NCI-H2081 treated with DMSO at 0.1 percent for 48 hours (cell line): ENCODE results near the gene PBX2.
"Not testable (repeated sequence)": the region's sequence is repeated elsewhere in the genome, so short reads cannot be mapped to it uniquely, and the experiment has no call there.

Source experiments
- DNase-seq: peaks from one replicate; lab custom pipeline; 2025; lab: John Stamatoyannopoulos, UW

PBX2 gene

DNA sequence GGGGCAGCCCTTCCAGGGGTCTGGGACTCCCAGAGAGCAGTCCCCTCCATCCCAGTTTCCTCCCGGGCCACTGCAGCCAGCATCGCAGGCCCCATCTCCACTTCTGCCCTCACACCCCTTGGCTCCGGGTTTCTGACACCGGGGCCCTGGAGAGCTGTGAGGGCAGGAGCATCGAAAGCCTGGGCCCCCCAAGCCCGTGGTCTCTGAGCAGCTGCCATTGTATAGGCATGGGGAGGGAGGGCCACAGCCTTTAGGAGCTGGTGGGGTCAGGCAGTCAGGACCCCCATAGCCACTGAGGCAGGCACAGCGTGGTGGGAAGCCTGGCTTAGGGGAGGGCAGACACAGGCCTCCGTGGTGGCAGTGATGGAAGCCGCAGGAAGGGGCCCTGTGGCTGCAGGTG, 12.2 kb upstream of the PBX2 start:
- no peak for DNase-seq

DNA sequence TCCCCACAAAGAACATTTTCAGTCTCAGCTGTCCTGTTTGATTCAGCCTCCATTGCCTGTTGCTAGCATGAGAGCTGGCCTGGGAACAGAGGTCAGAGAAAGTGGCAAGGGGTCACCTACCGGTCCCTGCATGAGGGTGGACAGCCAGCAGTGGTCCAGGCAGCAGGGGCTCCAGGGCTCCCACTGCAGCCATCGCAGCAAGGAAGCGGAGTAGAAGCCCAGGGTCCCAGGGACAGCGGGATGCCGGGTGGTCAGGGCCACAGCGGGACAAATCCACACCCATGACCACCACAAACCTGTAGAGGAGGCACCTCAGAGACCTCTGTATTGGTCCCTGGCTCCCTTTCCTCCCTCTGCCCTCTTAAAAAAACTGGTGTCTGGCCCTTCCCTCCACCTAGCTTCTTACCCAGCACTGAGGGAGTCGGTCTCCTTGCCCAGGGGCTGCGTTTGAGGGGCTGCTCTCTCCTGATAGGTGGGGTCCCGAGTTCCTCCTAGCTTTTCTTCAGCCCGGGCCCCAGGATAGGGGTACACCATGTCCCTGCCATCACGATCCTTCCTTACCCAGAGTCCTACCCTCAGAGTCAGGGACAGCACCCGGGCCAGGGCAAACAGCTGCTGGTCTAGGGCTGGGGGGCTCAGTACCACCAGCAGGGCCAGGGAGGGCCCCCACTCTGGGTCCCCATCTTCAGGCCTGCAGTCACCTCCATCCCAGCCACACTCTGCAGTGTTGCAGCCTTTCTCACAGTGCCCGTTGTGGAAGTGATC, 10.9 kb upstream of the PBX2 start:
- no peak for DNase-seq

DNA sequence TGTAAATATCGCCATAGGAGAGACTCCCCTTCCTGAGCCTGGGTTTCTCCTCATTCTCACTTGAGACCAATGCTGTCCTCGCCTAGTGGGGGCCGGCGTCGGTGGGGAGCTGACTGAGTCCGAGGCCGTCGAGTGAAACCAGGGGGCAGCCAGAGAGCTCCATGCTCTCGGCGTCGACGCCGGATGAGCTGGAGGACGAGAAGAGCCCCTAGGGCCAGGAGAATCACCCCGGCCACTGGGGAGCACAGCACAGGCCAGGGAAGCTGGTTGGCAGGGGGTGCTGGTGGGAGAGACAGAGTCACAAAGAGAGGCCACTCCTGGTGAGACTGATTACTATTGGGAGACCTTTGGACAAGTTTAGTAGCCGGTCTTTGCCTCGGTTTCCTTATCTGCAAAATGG, 8.9 kb upstream of the PBX2 start:
- DNase-seq: no peak

DNA sequence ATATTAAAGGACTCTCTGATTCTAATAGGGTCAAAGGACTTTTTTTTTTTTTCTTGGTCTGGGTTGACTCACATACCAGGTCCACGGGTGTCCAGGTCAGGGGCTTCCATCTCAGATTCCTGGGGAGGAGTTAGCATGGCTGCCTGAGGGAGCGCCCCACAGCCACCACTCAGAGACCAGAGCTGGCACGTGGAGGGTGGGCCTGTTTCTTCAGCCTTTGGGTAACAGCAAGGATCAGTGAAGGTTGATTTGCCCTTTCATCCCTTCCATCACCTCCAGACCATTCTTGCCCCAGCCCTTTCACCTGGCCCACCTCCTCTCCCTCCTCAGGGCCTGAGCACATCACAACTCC, 8.3 kb upstream of the PBX2 start:
- no peak for DNase-seq

DNA sequence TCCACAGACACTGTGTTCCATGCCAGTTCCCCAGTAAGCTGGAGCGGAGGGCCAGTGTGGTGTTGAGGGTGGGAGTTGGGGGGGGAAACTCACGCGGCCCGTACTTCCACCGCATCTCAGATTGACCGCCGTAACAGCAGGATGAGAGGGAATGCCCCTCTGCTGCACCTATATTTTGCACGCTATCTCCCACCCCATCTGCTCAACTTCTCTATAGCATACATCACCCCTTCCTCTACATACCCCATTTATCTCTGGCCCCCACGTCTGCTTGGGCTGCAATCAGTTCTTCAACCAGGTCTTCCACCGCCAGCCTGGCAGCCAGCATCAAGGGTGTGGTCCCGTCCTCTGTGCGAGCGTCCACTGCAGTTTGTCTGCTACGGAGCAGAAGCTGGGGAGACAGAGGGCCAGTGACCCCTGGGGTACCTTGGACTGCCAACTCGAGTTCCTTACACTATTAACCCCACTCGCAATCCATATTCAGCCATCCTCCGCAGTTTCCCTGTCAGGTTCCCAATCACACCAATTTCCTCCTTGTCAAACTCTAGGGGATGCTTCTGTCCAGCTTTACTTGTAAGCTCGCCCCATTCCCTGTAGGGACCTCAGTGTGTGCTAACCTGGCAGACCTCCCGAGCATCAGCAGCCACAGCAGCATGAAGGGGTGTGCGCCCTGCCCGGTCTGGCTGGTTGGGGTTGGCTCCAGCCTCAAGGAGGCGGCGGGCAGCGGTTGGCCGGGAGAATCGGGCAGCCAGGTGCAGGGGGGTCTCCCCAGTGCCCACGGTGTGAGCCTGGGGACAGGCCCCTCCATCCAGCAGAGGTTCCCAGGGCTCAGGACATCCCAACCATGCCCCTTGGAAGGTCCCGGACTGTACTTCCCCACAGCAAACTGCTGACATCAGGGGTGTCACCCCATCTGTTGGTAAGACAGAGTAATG, 6.9 kb upstream of the PBX2 start:
- no peak for DNase-seq

DNA sequence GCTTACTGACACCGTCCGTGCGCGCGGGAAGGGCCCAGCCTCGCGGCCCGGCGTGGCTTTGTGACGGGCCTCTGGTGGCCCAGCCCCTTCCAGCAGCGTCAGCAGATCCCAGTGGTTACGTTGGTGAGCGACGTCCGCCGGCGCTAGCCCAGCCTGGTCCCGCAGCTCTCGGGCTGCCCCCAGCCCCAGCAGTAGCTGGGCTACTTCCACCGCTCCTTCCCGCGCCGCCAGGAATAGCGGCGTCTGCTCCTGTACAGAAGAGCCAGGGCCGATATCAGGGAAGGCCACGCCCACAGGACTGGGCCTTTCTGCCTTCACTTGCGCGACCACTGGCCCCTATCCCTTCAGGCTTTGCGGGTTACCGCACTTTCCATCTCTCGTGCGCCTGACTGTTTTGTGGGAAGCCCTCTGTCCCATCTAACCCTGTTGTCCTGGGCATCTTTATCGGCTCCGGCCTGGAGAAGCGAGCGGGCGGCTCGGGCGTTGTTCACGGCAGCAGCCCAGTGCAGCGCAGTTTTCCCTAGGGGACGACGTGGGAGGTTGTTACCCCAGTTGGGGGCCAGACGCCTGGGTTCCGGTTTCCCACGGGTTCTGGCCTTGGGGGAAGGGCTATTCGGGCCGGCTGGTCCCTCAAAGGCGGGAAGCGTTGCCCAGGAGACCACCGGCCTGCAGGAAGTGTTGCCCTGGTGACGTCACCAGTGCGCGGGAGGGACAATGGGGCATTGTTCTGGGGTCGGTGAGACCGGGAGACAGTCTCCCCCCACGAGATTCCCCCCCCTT, 6.1 kb upstream of the PBX2 start:
- DNase-seq: no peak

DNA sequence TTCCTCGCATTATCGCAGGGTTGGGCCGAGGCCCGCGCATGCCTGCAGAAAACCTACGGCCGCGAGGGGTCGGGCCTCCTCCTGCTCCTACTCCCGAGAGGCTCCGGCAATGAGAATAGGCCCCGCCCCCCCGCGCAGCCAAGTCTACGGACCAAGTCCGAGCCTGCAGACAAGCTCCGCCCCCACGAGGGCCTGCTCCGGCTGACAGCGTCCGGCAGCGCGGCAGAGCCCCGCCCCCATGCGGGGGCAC, 5.6 kb upstream of the PBX2 start:
- peak; percentile 91 for DNase-seq

DNA sequence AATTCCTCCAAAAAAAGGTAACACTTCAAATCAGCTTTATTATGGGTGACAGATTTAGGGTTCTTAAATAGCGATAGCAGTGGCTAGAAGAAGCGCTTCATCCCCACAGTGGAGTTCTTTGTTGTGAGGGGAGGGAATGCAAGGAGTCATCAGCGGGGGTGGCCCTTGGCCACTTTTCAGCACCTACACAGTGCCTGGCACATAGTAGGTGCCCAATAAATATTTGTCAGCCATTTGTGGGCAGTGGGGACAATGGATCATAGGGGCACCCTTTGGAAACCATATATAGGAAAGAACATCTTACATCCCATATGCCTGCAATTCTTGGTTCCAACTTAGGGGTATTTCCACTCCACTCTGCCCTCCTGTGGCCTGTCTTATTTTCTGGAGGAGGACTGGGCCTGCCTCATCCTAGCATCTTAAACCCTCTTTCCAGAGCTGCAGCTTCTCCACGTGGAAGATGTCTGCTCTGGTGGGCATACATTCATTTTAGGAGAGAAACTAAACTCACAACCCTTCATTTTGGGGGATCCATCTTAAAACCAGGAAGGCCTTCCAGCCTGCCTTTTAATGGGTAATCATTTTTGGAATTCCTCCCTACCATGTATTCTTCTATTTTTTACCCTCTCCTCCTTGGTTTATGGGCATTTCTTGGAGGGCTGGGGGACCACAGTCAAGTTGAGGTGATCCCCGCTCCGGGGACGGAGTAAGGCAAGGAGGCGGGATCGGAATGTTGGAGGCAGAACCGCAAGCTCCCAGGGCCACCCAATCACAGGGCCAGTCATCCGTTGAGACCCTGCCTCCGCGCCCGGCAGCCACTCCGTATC, 5.0 kb upstream of the PBX2 start:
- DNase-seq: no peak

DNA sequence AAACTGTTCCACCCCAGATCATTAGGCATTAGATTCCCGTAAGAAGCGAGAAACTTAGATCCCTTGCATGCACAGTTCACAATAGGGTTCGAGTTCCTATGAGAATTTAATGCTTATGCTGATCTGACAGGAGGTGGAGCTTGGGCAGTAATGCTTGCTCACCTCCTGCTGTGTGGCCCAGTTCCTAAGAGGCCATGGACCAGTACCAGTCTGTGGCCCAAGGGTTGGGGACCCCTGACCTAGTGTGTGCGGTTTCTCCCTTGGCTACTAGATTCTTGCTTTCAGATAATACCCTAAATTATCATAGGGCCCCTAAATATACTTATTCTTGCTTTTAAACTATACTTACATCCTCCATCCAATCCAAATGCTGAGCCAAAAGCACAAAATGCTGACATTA, 4.4 kb upstream of the PBX2 start:
- no peak for DNase-seq

DNA sequence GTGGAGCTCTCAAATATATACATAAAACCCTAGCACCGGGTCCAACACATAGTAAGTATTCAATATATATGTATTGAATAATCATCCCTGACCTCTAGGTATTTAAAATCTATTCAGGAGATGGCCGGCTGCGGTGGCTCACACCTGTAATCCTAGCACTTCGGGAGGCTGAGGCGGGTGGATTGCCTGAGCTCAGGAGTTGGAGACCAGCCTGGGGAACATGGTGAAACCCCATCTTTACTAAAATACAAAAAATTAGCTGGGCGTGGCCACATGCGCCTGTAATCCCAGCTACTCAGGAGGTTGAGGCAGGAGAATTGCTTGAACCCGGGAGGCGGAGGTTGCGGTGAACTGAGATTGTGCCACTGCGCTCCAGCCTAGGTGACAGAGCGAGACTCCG, 3.1 kb upstream of the PBX2 start:
- DNase-seq: not testable (repeated sequence)

DNA sequence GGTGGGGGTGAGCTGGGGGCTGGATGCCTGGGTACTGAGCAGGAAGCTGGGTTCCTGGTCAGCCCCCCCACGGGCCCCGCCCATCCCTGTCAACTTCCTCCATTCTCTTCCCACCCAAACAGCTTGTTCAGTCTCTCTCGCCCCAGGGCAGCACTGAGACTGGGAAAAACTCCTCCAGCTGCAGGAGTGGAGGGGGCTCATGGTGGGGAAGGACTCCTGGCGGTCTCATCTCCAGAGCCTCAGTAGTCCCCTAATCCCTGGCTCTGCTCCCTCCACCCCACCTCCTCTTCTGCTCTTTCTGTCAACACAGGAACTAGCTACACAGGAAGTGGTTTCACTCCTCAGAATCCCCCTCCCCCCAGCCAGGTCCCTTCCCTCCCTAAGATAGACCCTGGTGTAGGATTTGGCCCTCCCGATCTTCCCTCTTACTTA, 2.6 kb upstream of the PBX2 start, which contains the start of gene GPSM3:
Gene GPSM3, minus strand, starts transcription at position 36 of the 432 bp plus-strand sequence. CDS start 130 bp downstream, outside the sequence.
- no peak for DNase-seq

DNA sequence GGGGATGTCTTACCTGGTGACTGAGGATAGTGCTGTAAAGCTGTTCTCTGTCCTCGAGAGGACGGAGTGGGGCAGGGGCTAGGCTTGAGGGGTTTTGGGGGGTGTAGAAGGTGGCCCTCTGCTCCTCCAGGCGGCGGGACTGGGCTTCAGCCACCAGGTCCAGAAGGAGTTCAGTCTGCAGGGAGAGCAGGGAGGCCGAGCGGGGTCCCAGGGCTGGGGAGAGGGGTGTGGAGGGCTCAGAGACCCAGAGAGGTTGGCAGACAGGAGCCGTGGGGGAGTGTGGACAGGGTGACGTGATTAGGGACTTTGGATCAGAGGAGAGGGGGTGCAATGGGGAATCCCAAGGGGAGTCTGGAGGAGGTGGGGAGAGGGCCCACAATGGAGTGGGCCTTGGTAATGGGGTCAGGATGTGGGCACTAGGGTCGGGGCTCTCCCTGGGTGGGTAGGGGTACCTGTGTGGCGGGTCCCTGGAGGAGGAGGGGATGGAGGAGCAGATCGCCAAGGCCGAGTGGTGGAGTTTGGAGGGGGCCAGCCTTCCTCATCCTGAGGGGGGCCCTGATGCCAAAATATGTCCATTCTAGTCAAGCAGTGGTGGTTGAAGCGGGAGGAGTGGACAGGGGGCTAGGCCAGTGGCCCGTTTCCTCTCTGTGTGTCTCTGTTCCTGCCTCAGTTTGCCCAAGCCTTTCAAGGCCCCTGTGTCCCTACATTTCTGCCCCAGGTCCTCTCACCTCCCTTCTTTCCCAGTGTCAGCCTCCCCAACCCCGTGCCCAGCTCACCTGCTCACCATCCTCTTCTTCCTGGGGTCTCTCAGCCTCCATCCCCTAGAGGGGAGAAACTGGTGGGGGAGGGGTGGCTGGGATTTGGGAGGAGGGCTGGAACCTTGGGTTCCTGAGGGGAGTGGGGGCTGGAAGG, 1.9 kb upstream of the PBX2 start:
- no peak for DNase-seq

DNA sequence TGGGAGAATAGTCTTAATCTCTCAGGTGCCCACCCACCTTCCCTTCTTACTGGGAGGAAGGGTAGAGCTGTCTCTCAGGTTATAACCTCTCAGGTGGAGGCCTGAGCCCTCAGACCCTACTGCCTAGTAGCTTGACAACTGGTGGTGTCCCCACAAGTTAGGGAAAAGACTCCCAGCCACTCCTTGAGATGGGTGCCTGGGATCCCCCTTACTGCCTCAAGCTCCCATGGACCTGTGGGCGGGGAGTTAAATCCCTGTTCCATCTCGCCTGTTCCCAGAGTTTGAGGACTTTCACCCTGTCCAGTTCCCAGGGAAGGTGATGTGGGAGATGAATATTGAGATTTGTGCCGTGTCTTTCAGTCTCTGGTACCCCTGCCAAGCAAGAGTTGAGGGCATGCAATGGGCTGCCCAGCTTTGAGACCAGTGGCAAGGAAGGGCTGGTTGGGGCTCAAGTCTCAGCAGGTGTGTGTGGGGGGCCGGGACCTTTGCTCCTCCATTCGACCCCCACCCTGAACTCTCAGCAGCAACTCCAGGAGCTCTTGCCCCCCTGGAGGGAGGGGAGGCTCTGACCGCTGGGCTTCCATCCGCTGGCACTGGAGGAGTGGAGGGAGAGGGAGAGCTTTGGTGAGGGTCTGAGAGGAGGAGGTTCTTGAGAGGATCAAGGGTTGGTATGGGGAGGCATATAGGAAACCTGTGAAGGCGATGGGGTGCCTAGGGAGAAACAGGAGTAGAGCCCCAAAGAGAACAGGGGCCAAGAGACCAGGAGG, 1.1 kb upstream of the PBX2 start:
- DNase-seq: no peak

DNA sequence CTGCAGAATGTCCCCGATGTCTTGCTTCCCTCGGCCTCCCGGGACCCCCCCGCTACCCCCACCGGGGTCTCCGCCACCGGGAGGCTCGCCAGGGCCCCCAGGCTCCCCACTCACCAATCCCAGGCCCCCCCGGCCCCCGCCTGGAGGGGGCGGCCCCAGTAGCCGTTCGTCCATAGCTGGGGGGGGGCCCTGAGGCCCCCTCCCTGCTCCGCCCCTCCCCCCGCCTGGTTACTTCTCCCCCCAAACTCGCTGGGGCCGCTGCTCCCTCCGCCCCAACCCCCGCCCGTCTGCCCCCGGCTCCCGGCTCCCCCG, 304 bp downstream of the PBX2 start:
- DNase-seq: no peak

DNA sequence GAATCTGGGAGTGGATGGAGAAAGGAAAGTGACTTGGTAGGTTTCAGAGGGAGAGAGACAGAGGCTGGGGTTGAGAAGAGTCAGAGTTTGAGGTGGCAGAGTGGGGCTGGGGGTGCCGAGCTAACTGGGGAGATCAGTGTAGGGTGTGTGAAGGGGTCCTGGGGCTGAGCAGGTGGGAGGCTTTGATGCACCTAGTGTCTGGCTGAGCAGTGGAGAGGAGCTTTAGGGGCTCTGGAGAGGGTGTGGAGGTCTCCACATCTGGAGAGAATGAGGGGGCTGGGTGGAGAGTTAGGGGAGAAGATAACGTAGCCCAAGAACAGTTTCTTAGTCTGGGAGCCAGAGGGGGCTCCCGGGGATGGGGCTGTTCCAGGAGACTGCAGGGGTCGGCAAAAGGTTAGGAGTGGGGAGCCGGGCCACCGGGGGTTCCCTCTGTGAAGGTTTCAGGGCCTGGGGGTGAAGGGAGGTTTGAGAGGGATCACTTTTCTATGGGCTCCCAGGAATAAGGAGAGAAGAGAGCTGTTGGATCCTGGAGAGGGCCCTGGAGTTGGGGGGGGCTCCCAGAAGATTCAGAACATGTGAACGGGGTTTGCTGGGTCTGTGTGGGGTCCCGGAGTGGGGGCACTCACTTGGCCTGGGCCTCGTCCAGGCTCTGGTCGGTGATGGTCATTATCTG, 797 bp downstream of the PBX2 start:
- DNase-seq: no peak

DNA sequence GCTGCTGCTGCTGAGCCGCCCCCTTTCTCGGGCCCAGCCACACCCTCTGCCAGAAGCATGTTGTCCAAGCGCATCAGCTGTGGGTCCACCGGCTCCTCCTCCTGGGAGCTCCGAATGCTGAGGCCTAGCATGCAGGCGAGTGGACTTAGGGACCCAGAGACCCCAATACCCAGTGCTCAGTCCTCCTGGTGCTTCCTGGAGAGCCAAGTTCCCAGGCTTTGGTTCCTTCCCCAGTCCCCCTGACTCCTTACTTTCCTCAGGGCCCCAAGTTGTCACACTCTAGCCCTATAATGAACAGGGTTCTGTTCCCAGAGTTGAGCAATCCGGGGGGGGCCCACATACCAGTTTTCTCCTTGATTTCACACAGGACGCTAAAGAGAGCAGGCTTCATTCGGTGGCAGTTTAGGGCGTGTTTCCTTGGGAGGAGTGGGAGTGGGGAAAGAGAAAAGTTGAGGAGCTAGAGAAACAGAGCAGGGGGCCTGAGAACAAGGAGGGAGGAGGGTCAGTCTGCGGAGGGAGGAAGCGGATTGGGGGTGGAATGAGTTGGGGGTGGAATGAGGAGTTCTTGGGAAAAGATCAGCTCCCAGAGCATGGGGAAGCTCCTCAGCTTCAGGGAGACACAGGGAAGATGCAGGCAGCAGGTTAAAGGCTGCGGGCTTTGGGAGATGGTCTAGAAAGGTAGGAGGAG, 1.5 kb downstream of the PBX2 start:
- no peak for DNase-seq

DNA sequence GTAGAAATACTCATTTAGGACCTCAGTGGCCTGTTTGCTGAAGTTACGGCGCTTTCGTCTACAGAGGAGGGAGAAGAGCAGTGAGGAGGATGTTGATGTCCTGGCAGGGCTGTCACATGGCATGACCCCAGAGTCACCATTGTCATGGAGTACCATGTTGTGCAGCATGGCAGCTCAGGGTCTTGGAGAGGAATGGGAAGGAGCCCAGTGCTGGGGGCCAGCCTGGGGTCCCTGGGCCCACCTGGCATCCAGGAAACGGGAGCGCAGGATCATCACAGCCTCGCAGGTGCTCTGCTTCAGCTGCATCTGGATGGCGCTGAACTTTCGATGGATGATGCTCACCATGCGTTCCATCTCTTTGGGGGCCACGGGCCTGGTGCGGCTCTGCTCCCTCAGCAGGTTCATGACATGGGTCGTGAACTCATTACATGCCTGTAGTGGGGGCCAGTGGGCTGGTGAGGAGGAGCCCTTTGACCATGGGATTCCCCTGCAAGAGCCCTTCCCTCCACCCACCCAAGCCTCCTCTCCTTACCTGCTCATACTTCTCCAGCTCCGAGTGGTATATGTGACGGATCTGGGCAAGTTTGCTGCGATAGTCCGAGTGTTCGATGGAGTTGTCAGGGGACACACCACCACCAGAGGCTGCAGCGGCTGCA, 2.1 kb downstream of the PBX2 start:
- not testable (repeated sequence) for DNase-seq

DNA sequence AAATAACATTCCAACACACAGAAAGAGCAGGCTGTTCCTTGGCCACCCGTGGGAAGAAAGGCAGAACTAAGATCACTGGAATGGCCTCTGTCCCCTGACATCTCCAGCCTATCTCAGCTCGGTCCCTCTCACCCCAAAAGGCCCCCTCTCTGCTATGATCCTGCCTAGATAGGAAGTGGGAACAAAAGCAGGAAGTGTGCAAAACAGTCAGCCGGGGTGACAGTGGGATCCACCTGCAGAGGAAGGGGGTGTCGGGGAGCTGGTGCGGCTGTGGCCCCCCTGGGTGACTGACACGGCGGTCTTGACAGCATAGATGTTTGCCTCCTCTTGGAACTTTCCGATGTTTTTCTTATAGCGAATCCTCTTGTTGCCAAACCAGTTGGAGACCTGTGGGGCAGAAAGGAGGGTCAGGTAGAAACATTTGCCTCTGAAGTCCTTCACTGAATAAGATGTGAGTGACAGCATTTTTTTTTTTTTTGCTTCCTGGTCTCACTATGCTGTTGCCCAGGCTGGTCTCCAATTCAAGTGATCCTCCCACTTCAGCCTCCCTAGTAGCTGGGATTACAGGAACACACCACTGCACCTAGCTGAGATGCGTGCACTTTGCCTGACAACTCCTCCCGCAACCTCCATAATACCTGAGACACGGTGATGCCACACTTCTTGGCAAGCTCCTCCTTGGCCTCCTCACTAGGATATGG, 2.8 kb downstream of the PBX2 start:
- no peak for DNase-seq
